T-helper 1 cell (primary cell): ENCODE data around the gene TSPAN8.
"Not testable (repeated sequence)": the region's sequence is repeated elsewhere in the genome, so short reads cannot be mapped to it uniquely, and the experiment has no call there.

ENCODE experiments used
- DNase-seq, 5 donors: peaks; one replicate each; pipeline ENCODE4 v3.0.0-alpha.2; 2012 to 2020

Gene TSPAN8

GRCh38 chr12:71125515-71125914 lies 32.3 kb downstream of the TSPAN8 start:
- no peak for DNase-seq

DNA sequence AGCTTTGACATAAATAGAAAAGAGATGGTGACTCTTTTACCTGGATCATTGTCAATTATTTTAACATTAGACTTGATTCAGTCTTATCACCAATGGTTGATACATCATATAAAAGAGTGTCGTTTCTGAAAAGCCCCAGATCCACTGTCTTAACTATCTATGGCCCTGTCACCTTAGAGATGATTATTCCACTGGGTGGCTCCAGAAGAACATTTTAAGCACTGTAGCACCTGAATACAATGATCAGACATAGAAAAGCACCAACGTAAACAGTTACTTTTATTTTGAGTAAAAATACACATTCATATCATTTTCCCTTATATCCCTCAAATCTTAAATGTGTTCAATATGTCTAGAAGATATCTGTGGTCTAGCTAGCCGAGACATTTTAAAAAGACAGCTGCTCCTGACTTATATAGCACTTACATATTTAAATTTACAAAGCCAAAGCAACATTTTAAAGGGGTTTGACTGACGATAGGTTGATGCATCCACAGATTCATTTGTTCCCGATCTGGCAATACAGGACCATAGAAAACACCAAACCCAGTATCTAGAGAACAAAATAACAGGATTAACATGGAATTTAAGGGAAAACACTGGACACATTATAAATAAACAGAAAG lies 32.9 kb downstream of the TSPAN8 start:
- DNase-seq, result no peak

DNA sequence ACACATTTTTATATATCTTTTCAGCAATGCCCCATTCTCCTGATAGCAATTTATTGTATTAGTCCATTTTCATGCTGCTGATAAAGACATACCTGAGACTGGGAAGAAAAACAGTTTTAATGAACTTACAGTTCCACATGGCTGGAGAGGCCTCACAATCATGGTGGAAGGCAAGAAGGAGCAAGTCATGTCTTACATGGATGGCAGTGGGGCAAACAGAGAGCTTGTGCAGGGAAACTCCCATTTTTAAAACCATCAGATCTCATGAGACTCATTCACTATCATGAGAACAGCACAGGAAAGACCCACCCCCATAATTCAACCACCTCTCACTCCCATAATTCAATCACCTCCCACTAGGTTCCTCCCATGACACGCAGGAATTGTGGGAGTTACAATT lies 44.7 kb downstream of the TSPAN8 start:
- DNase-seq, result not testable (repeated sequence)

DNA sequence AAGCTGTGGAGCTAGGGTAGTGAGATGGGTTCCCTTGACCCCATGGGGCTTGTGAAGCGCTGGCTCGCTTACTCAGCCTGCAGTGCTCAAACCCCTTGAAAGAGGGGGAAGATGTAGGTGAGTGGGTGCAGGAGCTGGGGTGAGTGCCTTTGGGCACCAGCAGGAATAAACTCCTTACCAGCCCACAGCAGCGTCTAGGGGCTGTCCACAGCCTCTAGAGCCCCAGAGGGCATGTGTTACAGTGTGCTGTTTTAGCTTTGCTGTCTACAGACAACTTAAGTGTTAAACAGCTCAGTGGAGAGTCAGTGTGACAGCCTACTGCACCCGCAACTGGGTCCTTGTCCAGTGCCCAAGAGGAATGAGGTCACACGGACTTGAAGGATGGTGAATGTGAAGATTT lies 48.0 kb downstream of the TSPAN8 start:
- no peak for DNase-seq

DNA sequence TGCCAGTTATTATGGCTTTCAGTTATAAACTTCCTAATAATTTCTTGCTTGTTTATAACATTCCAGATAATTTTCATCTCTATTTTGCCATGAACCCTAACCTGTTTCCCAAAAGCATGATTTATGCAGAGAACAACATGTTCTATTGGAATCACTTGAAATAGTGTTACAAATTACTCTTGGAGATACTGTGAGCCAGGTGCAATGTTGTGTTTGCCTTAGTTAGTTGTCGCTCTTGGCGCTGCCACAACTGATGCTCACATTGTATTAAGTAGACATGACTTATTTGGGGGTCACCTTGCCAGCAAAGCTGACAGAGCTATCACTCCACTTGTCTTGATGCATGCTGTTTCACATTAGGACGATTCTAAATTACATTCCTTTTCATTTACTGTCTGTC lies 49.4 kb downstream of the TSPAN8 start:
- DNase-seq, result no peak

- DNase-seq, result no peak
These were observed 49.9 kb downstream of the TSPAN8 start for GRCh38 chr12:71107936-71108335.

GRCh38 chr12:71105956-71106355 lies 51.8 kb downstream of the TSPAN8 start:
- no peak for DNase-seq

- no peak for DNase-seq
These were observed 65.5 kb downstream of the TSPAN8 start for GRCh38 chr12:71092290-71092689.

- DNase-seq, result no peak
These were observed 66.8 kb downstream of the TSPAN8 start for GRCh38 chr12:71090971-71091370.

GRCh38 chr12:71085575-71085974 lies 72.2 kb downstream of the TSPAN8 start:
- DNase-seq, result no peak

- no peak for DNase-seq
These were observed 82.1 kb downstream of the TSPAN8 start for GRCh38 chr12:71075743-71076142.
